KMS-11 (cell line): ENCODE results near the gene KIF27.

Experiments
- H2AFZ ChIP-seq: fragments of 200-600 bp; sonication (generic); 2 replicates; pipeline ENCODE4 v1.6.1; 2016; ENCODE audit warnings: antibody characterized with exemption, mixed run types, low read depth
- H3K27ac ChIP-seq: fragments of 200-600 bp; sonication (generic); 2 replicates; pipeline ENCODE4 v1.6.1; 2016; ENCODE audit warnings: mild to moderate bottlenecking, mixed run types
- H3K27me3 ChIP-seq: fragments of 200-600 bp; sonication (generic); 2 replicates; pipeline ENCODE4 v1.6.1; 2017; ENCODE audit warnings: mild to moderate bottlenecking, low read depth, mixed run types, moderate library complexity; ENCODE audit not compliant: insufficient read depth
- H3K36me3 ChIP-seq: fragments of 200-600 bp; sonication (generic); 2 replicates; pipeline ENCODE4 v1.6.1; 2017; ENCODE audit warnings: mild to moderate bottlenecking, mixed run types; ENCODE audit not compliant: insufficient read depth
- H3K4me1 ChIP-seq: fragments of 200-600 bp; sonication (generic); 2 replicates; pipeline ENCODE4 v1.6.1; 2016; ENCODE audit warnings: mild to moderate bottlenecking, low read depth, mixed run types; ENCODE audit not compliant: poor library complexity, severe bottlenecking
- H3K4me2 ChIP-seq: fragments of 200-600 bp; sonication (generic); 2 replicates; pipeline ENCODE4 v1.7.0; 2016; ENCODE audit warnings: mild to moderate bottlenecking, mixed run types
- H3K4me3 ChIP-seq: fragments of 200-600 bp; sonication (generic); IDR thresholded peaks from 2 replicates; pipeline ENCODE4 v1.6.1; 2017; ENCODE audit warnings: low read depth, low read length, mixed read lengths; ENCODE audit not compliant: insufficient read depth
- H3K79me2 ChIP-seq: fragments of 200-600 bp; sonication (generic); 2 replicates; pipeline ENCODE4 v1.6.1; 2016; ENCODE audit warnings: low read depth, mixed run types; ENCODE audit not compliant: insufficient read depth
- H3K9ac ChIP-seq: fragments of 200-600 bp; sonication (generic); 2 replicates; pipeline ENCODE4 v1.6.1; 2016; ENCODE audit warnings: mild to moderate bottlenecking, mixed run types
- H4K20me1 ChIP-seq: fragments of 200-600 bp; sonication (generic); 2 replicates; pipeline ENCODE4 v1.6.1; 2016; ENCODE audit warnings: mild to moderate bottlenecking, mixed run types; ENCODE audit not compliant: insufficient read depth
- TF ChIP-seq, protein P1 (sequence below): fragments of 200-600 bp; sonication (generic); conservative IDR thresholded peaks from 2 replicates; pipeline ENCODE4 v1.6.1; 2017; ENCODE audit warnings: low read depth, mild to moderate bottlenecking, antibody characterized with exemption, low read length, moderate library complexity, mixed read lengths

Gene KIF27

DNA sequence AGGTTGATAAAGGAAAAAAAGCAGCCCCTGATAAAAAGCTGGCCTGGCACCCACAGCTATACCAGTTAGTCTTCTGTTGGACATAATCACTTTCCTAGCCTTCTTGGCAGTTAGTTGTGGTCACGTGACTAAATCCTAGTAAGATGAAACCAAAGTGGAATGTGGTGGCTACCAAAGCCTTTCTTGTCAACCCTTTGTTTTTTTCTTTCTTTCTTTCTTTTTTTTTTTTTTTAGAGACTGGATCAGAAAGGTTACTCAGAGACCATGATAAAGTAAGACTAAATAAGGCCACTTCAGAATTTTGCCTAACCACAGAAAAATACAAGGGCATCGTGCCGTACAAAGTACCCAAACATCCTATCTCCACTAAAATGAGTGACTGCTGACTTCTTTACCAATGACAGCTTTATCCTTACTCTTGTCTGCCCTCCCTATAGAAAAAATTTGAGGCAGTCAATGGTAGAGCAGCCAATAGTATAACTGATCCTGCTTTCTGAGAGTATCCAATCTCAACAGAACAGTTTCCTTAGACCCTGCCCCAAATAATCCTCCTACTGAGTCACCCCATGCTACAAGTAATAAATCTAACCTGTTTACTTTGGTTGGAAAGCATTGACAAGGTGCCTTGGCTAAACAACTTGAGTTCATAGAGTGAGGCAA is 14.2 kb upstream of the KIF27 start:
- no peak overlapping the region for H3K4me2 ChIP-seq
- no peak overlapping the region for H3K4me3 ChIP-seq

DNA sequence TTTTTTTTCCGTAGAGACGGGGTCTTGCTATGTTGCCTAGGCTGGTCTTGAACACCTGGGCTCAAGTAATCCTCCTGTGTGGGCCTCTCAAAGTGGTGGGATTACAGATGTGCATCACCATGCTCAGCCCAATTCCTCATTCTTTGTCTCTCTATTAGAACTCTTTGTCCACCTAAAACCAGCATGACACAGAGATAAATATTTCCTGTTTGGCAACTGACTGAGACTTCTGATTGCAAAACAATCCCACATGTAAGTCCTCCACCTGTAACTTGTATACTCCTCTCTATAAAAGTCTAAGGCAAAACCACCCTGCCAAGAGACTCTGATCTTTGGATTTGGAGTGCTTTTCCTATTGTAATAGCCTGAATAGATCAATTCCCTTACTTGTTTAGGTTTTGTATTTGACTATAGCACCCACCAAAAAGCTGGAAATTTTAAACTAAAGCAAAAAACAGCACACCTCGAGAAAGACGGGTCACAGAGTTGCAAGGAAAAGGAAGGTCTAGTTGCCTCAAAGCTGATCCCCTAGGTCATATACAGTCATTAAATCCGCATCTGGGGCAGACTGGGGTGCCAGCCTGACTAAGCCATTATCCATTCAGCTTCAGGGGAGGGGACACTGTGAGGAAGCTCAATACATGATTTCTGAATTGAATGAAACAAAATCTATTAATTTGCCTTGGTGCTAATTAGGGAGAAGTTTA is 13.5 kb upstream of the KIF27 start:
- Histone ChIP-seq H3K4me2 (no peak overlapping the region), H4K20me1 (no peaks in the 10 kb centered on the region), H3K9ac (no peak overlapping the region), H3K27ac (no peak overlapping the region), H3K27me3 (no peaks in the 10 kb centered on the region), H3K4me1 (no peaks in the 10 kb centered on the region), H2AFZ (no peak overlapping the region), H3K4me3 (no peak overlapping the region), H3K36me3 (no peaks in the 10 kb centered on the region), H3K79me2 (no peaks in the 10 kb centered on the region)
- TF ChIP-seq, protein P1, sequence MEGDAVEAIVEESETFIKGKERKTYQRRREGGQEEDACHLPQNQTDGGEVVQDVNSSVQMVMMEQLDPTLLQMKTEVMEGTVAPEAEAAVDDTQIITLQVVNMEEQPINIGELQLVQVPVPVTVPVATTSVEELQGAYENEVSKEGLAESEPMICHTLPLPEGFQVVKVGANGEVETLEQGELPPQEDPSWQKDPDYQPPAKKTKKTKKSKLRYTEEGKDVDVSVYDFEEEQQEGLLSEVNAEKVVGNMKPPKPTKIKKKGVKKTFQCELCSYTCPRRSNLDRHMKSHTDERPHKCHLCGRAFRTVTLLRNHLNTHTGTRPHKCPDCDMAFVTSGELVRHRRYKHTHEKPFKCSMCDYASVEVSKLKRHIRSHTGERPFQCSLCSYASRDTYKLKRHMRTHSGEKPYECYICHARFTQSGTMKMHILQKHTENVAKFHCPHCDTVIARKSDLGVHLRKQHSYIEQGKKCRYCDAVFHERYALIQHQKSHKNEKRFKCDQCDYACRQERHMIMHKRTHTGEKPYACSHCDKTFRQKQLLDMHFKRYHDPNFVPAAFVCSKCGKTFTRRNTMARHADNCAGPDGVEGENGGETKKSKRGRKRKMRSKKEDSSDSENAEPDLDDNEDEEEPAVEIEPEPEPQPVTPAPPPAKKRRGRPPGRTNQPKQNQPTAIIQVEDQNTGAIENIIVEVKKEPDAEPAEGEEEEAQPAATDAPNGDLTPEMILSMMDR = no peak

More for the DNA sequence above, 14.2 kb upstream of the KIF27 start:
- Histone ChIP-seq H3K27ac (no peak overlapping the region), H3K36me3 (no peaks in the 10 kb centered on the region), H3K9ac (no peak overlapping the region), H3K4me1 (no peaks in the 10 kb centered on the region), H4K20me1 (no peaks in the 10 kb centered on the region), H2AFZ (no peak overlapping the region), H3K79me2 (no peaks in the 10 kb centered on the region), H3K27me3 (no peaks in the 10 kb centered on the region)
- TF ChIP-seq, protein P1 = no peak

DNA sequence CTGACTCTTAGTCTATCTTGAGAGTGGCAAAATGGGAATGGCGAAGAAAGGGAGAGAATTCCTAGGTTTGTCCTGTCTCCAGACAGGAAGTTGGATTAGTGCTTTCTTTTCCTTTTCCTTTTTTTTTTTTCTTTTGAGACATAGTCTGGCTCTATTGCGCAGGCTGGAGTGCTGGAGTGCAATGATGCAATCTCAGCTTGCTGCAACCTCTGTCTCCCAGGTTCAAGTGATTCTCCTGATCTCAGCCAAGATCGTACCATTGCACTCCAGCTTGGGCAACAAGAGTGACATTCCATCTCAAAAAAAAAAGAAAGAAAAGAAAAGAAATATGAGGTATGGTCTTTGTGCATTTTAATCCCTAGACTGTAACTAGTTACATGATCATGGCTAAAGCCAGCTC is 12.6 kb upstream of the KIF27 start:
- Histone ChIP-seq H3K9ac (no peak overlapping the region), H3K27ac (no peak overlapping the region), H3K79me2 (no peaks in the 10 kb centered on the region), H3K27me3 (no peaks in the 10 kb centered on the region), H3K36me3 (no peaks in the 10 kb centered on the region), H3K4me3 (no peak overlapping the region), H4K20me1 (no peaks in the 10 kb centered on the region), H3K4me1 (no peaks in the 10 kb centered on the region), H3K4me2 (no peak overlapping the region), H2AFZ (no peak overlapping the region)
- TF ChIP-seq, protein P1 = no peak

DNA sequence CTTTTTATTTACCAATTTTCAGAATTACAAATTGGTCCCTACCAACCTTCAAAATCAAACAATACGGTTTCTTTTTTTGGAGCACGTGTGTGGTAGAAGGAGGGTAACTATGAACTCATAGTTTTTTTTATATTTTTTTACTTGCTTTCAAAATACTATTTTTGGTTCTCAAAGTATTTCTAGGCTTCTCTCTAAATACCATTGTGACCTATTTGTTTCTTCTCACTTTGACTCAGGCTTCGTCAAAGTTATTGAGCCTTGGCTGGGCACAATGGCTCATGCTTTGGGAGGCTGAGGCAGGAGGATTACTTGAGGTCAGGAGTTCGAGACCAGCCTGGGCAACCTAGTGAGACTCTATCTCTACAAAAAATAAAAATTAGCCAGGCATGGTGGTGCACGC is 11.6 kb upstream of the KIF27 start:
- no peaks in the 10 kb centered on the region for H3K4me1 ChIP-seq
- no peak overlapping the region for H2AFZ ChIP-seq
- no peaks in the 10 kb centered on the region for H3K36me3 ChIP-seq
- H3K27ac ChIP-seq = no peak overlapping the region
- no peaks in the 10 kb centered on the region for H3K79me2 ChIP-seq
- no peaks in the 10 kb centered on the region for H3K27me3 ChIP-seq
- H3K9ac ChIP-seq = no peak overlapping the region
- TF ChIP-seq, protein P1 = no peak
- no peaks in the 10 kb centered on the region for H4K20me1 ChIP-seq
- no peak overlapping the region for H3K4me2 ChIP-seq
- no peak overlapping the region for H3K4me3 ChIP-seq
